DOHH2 (cell line): Measurements from ENCODE around the gene OR2T1.

Experiments used
- H3F3A ChIP-seq: fragments of 200-600 bp; sonication (generic), shearing (Covaris generic); 2 replicates; pipeline ENCODE4 v1.6.0; 2016; ENCODE audit warnings: antibody characterized with exemption, mild to moderate bottlenecking; ENCODE audit not compliant: control insufficient read depth, insufficient read depth
- H3K27ac ChIP-seq: fragments of 200-600 bp; sonication (generic); 2 replicates; pipeline ENCODE4 v1.5.1; 2014; ENCODE audit warnings: low read depth, mild to moderate bottlenecking, low read length, moderate library complexity
- H3K27me3 ChIP-seq: fragments of 200-600 bp; sonication (generic); 2 replicates; pipeline ENCODE4 v1.6.1; 2014; ENCODE audit warnings: mild to moderate bottlenecking, low read length, mixed read lengths; ENCODE audit not compliant: control insufficient read depth
- H3K36me3 ChIP-seq: fragments of 200-600 bp; sonication (generic); 2 replicates; pipeline ENCODE4 v1.6.1; 2014; ENCODE audit warnings: mild to moderate bottlenecking, low read length, moderate library complexity, mixed read lengths; ENCODE audit not compliant: control insufficient read depth
- H3K4me1 ChIP-seq: fragments of 200-600 bp; sonication (generic); 2 replicates; pipeline ENCODE4 v1.6.1; 2014; ENCODE audit warnings: mild to moderate bottlenecking, low read length, mixed read lengths; ENCODE audit not compliant: control insufficient read depth
- H3K4me2 ChIP-seq: fragments of 200-600 bp; sonication (generic); 2 replicates; pipeline ENCODE4 v1.6.0; 2014; ENCODE audit warnings: mild to moderate bottlenecking, low read length, moderate library complexity
- H3K4me3 ChIP-seq: fragments of 200-600 bp; sonication (generic); 2 replicates; pipeline ENCODE4 v1.5.1; 2014; ENCODE audit warnings: mild to moderate bottlenecking, low read length, mixed read lengths
- H3K79me2 ChIP-seq: fragments of 200-600 bp; sonication (generic); 2 replicates; pipeline ENCODE4 v1.6.1; 2014; ENCODE audit warnings: mild to moderate bottlenecking, low read length, mixed read lengths; ENCODE audit not compliant: control insufficient read depth
- H3K9me2 ChIP-seq: fragments of 200-600 bp; sonication (generic); replicated peaks from 2 replicates; pipeline ENCODE4 v1.6.1; 2014; ENCODE audit warnings: mild to moderate bottlenecking, low read length, mixed read lengths; ENCODE audit not compliant: control insufficient read depth
- H3K9me3 ChIP-seq: fragments of 200-600 bp; sonication (generic); 2 replicates; pipeline ENCODE4 v1.6.1; 2014; ENCODE audit warnings: antibody characterized with exemption, low read length, mixed read lengths; ENCODE audit not compliant: control insufficient read depth, insufficient read depth
- H4K20me1 ChIP-seq: fragments of 200-600 bp; sonication (generic); 2 replicates; pipeline ENCODE4 v1.6.0; 2014; ENCODE audit warnings: low read depth, mild to moderate bottlenecking, antibody characterized with exemption, low read length, moderate library complexity; ENCODE audit not compliant: control insufficient read depth, insufficient read depth
- EZH2phosphoT487 ChIP-seq: fragments of 200-600 bp; sonication (generic); IDR thresholded peaks from 2 replicates; pipeline ENCODE4 v1.6.1; 2017; ENCODE audit warnings: borderline replicate concordance, mild to moderate bottlenecking, antibody characterized with exemption, low read length, moderate library complexity, mixed read lengths
- TF ChIP-seq, protein P1 (sequence below): fragments of 200-600 bp; sonication (generic); IDR thresholded peaks from one replicate; pipeline ENCODE4 v1.5.1; 2014; ENCODE audit warnings: antibody characterized with exemption, mild to moderate bottlenecking, low read depth, low read length; ENCODE audit not compliant: poor library complexity, severe bottlenecking

The OR2T1 gene

DNA sequence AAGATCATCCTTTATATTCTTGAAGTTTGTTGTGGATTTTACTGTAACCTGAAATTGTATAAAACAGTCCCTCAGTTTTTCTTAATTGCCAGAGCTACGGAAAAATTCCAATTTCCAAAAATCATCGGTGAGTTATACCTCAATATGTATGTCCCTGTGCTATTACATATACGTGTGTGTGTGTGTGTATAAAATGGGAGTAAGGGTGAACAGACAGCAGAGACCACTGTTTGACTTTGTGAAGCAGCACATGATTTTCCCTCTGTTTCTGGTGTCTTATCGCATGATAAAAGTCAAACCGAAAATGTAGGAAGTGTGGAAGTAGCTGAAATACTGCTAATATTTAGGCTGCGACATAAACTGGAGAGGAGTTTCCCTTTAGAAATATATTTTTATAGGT, 1.2 kb downstream of the OR2T1 start:
- no peak overlapping the region for H3K27ac ChIP-seq
- no peaks in the 10 kb centered on the region for H3K9me3 ChIP-seq
- H3K9me2 ChIP-seq, result no peaks in the 10 kb centered on the region
- peaks cover 5% of the 10 kb centered on the region for H3F3A ChIP-seq
- TF ChIP-seq, protein P1, sequence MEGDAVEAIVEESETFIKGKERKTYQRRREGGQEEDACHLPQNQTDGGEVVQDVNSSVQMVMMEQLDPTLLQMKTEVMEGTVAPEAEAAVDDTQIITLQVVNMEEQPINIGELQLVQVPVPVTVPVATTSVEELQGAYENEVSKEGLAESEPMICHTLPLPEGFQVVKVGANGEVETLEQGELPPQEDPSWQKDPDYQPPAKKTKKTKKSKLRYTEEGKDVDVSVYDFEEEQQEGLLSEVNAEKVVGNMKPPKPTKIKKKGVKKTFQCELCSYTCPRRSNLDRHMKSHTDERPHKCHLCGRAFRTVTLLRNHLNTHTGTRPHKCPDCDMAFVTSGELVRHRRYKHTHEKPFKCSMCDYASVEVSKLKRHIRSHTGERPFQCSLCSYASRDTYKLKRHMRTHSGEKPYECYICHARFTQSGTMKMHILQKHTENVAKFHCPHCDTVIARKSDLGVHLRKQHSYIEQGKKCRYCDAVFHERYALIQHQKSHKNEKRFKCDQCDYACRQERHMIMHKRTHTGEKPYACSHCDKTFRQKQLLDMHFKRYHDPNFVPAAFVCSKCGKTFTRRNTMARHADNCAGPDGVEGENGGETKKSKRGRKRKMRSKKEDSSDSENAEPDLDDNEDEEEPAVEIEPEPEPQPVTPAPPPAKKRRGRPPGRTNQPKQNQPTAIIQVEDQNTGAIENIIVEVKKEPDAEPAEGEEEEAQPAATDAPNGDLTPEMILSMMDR, result peak; percentile 47
- TF ChIP-seq EZH2phosphoT487, result no peak
- H3K4me3 ChIP-seq, result no peak overlapping the region
- H3K4me2 ChIP-seq, result no peak overlapping the region
- H3K27me3 ChIP-seq, result no peaks in the 10 kb centered on the region
- H4K20me1 ChIP-seq, result no peaks in the 10 kb centered on the region
- H3K4me1 ChIP-seq, result no peaks in the 10 kb centered on the region
- no peaks in the 10 kb centered on the region for H3K79me2 ChIP-seq
- H3K36me3 ChIP-seq, result no peaks in the 10 kb centered on the region

DNA sequence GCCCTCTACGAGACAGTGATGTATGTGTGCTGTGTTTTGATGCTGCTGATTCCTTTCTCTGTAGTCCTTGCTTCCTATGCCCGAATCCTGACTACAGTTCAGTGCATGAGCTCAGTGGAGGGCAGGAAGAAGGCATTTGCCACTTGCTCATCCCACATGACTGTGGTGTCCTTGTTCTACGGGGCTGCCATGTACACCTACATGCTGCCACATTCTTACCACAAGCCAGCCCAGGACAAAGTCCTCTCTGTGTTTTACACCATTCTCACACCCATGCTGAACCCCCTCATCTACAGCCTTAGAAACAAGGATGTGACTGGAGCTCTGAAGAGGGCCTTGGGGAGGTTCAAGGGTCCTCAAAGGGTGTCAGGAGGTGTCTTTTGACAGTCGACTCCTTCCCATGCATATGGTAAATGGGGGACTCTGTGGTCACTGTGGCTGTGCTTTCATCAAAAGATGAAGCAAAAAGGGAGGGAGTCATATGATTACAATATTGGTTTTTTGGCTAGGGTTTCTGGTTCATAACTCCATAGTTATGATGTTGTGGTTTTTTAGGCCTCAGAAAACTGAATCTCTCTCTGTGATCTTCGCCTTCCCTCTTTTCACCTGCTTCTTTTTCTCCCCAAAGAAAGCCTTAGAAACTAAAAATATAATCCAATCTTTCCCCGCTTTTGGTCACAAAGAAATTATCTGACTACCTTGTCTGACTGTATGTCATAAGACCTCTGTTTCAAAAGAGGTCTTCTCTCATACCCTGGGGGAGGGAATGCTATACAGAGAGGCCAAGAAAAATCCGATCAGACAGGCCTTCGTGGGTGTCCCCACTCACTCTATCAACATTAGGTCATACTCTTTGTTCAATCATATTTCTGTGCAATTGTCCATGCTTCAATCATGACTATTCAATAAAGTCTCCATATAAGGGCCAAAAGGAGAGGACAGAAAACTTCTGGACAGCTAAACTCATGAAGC, 4.2 kb downstream of the OR2T1 start:
- no peak overlapping the region for H3K4me3 ChIP-seq
- H4K20me1 ChIP-seq, result no peaks in the 10 kb centered on the region
- TF ChIP-seq EZH2phosphoT487, result no peak
- no peaks in the 10 kb centered on the region for H3K27me3 ChIP-seq
- H3K4me2 ChIP-seq, result no peak overlapping the region
- peaks cover 5% of the 10 kb centered on the region for H3F3A ChIP-seq
- H3K27ac ChIP-seq, result no peak overlapping the region
- H3K79me2 ChIP-seq, result no peaks in the 10 kb centered on the region
- H3K4me1 ChIP-seq, result no peaks in the 10 kb centered on the region
- H3K36me3 ChIP-seq, result no peaks in the 10 kb centered on the region
- H3K9me3 ChIP-seq, result no peaks in the 10 kb centered on the region
- H3K9me2 ChIP-seq, result no peaks in the 10 kb centered on the region

DNA sequence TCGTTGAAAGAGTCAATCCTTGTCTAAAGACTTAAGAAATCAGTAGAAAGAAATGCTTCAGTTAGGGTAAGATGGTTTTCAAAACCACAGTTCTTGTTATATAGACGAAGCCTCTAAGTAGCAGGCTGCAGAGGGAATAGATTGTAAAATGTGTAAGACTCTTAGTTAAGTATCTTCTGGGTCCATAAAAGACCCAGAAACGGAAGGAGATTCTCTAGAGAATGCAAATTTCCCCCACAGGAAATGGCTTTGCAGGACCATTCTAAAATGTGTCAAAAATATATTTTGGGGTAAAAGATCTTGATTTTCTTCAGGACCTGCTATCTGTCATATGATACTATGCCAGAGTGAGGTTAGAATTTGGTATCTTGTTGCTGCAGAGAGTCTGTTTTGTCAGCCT, 13.4 kb downstream of the OR2T1 start:
- Histone ChIP-seq H3K4me3 (no peak overlapping the region), H3K79me2 (no peaks in the 10 kb centered on the region), H3K36me3 (no peaks in the 10 kb centered on the region), H3K27ac (no peak overlapping the region), H4K20me1 (no peaks in the 10 kb centered on the region), H3F3A (no peaks in the 10 kb centered on the region), H3K4me2 (no peak overlapping the region), H3K9me2 (no peaks in the 10 kb centered on the region), H3K27me3 (no peaks in the 10 kb centered on the region), H3K9me3 (peaks cover 3% of the 10 kb centered on the region), H3K4me1 (peaks cover 6% of the 10 kb centered on the region; the same call in 1 of the 2 replicates)
- TF ChIP-seq EZH2phosphoT487, result no peak
- TF ChIP-seq, protein P1, result no peak

DNA sequence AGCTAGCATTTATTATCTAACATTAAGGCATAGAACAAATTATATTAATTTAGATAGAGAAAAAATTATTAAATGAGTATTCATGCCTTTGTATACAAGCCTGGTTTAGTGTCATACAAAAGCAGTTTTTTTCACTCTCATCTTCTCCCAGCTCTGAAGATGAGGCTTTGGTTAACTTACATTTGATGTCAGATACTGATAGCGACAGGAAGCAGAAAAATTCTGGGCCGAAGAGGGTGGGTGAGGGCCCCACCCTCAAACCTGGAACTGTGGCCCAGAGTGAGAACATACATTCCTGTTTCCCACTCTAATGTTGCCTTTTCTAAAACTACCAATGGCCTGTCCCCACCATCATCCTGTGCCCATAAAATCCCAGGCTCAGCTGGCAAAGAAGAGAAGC, 15.0 kb downstream of the OR2T1 start:
- Histone ChIP-seq H3K36me3 (no peaks in the 10 kb centered on the region), H3K27ac (no peak overlapping the region), H3K4me2 (no peak overlapping the region), H3K4me1 (peaks cover 6% of the 10 kb centered on the region; the same call in 1 of the 2 replicates), H3K9me2 (no peaks in the 10 kb centered on the region), H4K20me1 (no peaks in the 10 kb centered on the region), H3K9me3 (peaks cover 4% of the 10 kb centered on the region), H3K4me3 (no peak overlapping the region), H3F3A (no peaks in the 10 kb centered on the region), H3K27me3 (no peaks in the 10 kb centered on the region), H3K79me2 (no peaks in the 10 kb centered on the region)
- TF ChIP-seq, protein P1, result no peak
- no peak for TF ChIP-seq EZH2phosphoT487
